ENCODE data around the gene OR3A3. TPM values are rescaled to one million over a fixed set of nuclear protein-coding genes. Genes with fewer than 3 reads are reported as not detected.

The OR3A3 gene
- polyA plus RNA-seq, 10 donors = 0.04 to 0.17 (median 0.12) TPM; not detected in 5

GRCh38 chr17:3471599-3471998 lies 60.4 kb downstream of the OR3A3 start, which contains the start of gene SPATA22:
SPATA22 (minus strand) TSS chr17:3471819; CDS start chr17:3469325, 2,494 bp downstream.
- no peak for DNase-seq

GRCh38 chr17:3472137-3472536 lies 61.0 kb downstream of the OR3A3 start:
- no peak for DNase-seq

Other genes with a start within 250 kb of the OR3A3 start
- gene OR1A2, start 213.9 kb upstream of the OR3A3 start, polyA plus RNA-seq (ENCODE audit: insufficient read length in 10 of 10) = not detected
- under 1 TPM in 1 of 10 donors, not detected in 9; 0.06 TPM for gene OR1A1, start 203.7 kb upstream of the OR3A3 start, polyA plus RNA-seq (ENCODE audit: insufficient read length in 10 of 10)
- gene OR3A1, start 113.0 kb upstream of the OR3A3 start, polyA plus RNA-seq (ENCODE audit: insufficient read length in 10 of 10) = under 1 TPM in 2 of 10 donors, not detected in 8; 0.12 TPM
- under 1 TPM in 9 of 10 donors, not detected in 1; 0.15 to 0.38 (median 0.27) TPM for gene OR3A2, start 25.1 kb upstream of the OR3A3 start, polyA plus RNA-seq (ENCODE audit: insufficient read length in 10 of 10)
- gene OR1E1, start 13.0 kb upstream of the OR3A3 start, polyA plus RNA-seq (ENCODE audit: insufficient read length in 10 of 10) = under 1 TPM in 2 of 10 donors, not detected in 8; 0.15 to 0.16 TPM
- gene OR1E2, start 22.5 kb downstream of the OR3A3 start, polyA plus RNA-seq (ENCODE audit: insufficient read length in 10 of 10) = not detected
- 1 to 10 TPM in 1 of 10 donors, under 1 TPM in 8, not detected in 1; 0.08 to 1.2 (median 0.63) TPM for gene SPATA22, start 60.4 kb downstream of the OR3A3 start, polyA plus RNA-seq (ENCODE audit: insufficient read length in 10 of 10)
- 1 to 10 TPM; 2.6 to 6.7 (median 4.1) TPM for gene ASPA, start 64.6 kb downstream of the OR3A3 start, polyA plus RNA-seq (ENCODE audit: insufficient read length in 10 of 10)
- gene TRPV3, start 146.4 kb downstream of the OR3A3 start, polyA plus RNA-seq (ENCODE audit: insufficient read length in 10 of 10) = 1 to 10 TPM; 1.0 to 2.3 (median 1.5) TPM
- 1 to 10 TPM; 3.2 to 8.8 (median 4.8) TPM for gene TRPV1, start 198.0 kb downstream of the OR3A3 start, polyA plus RNA-seq (ENCODE audit: insufficient read length in 10 of 10)
- 10 to 100 TPM in 1 of 10 donors, 1 to 10 TPM in 9; 4.6 to 10.7 (median 7.3) TPM for gene SHPK, start 224.9 kb downstream of the OR3A3 start, polyA plus RNA-seq (ENCODE audit: insufficient read length in 10 of 10)
- gene CTNS, start 225.4 kb downstream of the OR3A3 start, polyA plus RNA-seq (ENCODE audit: insufficient read length in 10 of 10) = 10 to 100 TPM in 3 of 10 donors, 1 to 10 TPM in 7; 7.2 to 11.7 (median 8.6) TPM